DOHH2 (cell line): Measurements from ENCODE around the gene DDX39A.

Experiments used
- H3F3A ChIP-seq: fragments of 200-600 bp; sonication (generic), shearing (Covaris generic); 2 replicates; pipeline ENCODE4 v1.6.0; 2016; ENCODE audit warnings: antibody characterized with exemption, mild to moderate bottlenecking; ENCODE audit not compliant: control insufficient read depth, insufficient read depth
- H3K27ac ChIP-seq: fragments of 200-600 bp; sonication (generic); 2 replicates; pipeline ENCODE4 v1.5.1; 2014; ENCODE audit warnings: low read depth, mild to moderate bottlenecking, low read length, moderate library complexity
- H3K27me3 ChIP-seq: fragments of 200-600 bp; sonication (generic); 2 replicates; pipeline ENCODE4 v1.6.1; 2014; ENCODE audit warnings: mild to moderate bottlenecking, low read length, mixed read lengths; ENCODE audit not compliant: control insufficient read depth
- H3K36me3 ChIP-seq: fragments of 200-600 bp; sonication (generic); 2 replicates; pipeline ENCODE4 v1.6.1; 2014; ENCODE audit warnings: mild to moderate bottlenecking, low read length, moderate library complexity, mixed read lengths; ENCODE audit not compliant: control insufficient read depth
- H3K4me1 ChIP-seq: fragments of 200-600 bp; sonication (generic); 2 replicates; pipeline ENCODE4 v1.6.1; 2014; ENCODE audit warnings: mild to moderate bottlenecking, low read length, mixed read lengths; ENCODE audit not compliant: control insufficient read depth
- H3K4me2 ChIP-seq: fragments of 200-600 bp; sonication (generic); 2 replicates; pipeline ENCODE4 v1.6.0; 2014; ENCODE audit warnings: mild to moderate bottlenecking, low read length, moderate library complexity
- H3K4me3 ChIP-seq: fragments of 200-600 bp; sonication (generic); 2 replicates; pipeline ENCODE4 v1.5.1; 2014; ENCODE audit warnings: mild to moderate bottlenecking, low read length, mixed read lengths
- H3K79me2 ChIP-seq: fragments of 200-600 bp; sonication (generic); 2 replicates; pipeline ENCODE4 v1.6.1; 2014; ENCODE audit warnings: mild to moderate bottlenecking, low read length, mixed read lengths; ENCODE audit not compliant: control insufficient read depth
- H3K9me2 ChIP-seq: fragments of 200-600 bp; sonication (generic); replicated peaks from 2 replicates; pipeline ENCODE4 v1.6.1; 2014; ENCODE audit warnings: mild to moderate bottlenecking, low read length, mixed read lengths; ENCODE audit not compliant: control insufficient read depth
- H3K9me3 ChIP-seq: fragments of 200-600 bp; sonication (generic); 2 replicates; pipeline ENCODE4 v1.6.1; 2014; ENCODE audit warnings: antibody characterized with exemption, low read length, mixed read lengths; ENCODE audit not compliant: control insufficient read depth, insufficient read depth
- H4K20me1 ChIP-seq: fragments of 200-600 bp; sonication (generic); 2 replicates; pipeline ENCODE4 v1.6.0; 2014; ENCODE audit warnings: low read depth, mild to moderate bottlenecking, antibody characterized with exemption, low read length, moderate library complexity; ENCODE audit not compliant: control insufficient read depth, insufficient read depth
- EZH2phosphoT487 ChIP-seq: fragments of 200-600 bp; sonication (generic); IDR thresholded peaks from 2 replicates; pipeline ENCODE4 v1.6.1; 2017; ENCODE audit warnings: borderline replicate concordance, mild to moderate bottlenecking, antibody characterized with exemption, low read length, moderate library complexity, mixed read lengths
- TF ChIP-seq, protein P1 (sequence below): fragments of 200-600 bp; sonication (generic); IDR thresholded peaks from one replicate; pipeline ENCODE4 v1.5.1; 2014; ENCODE audit warnings: antibody characterized with exemption, mild to moderate bottlenecking, low read depth, low read length; ENCODE audit not compliant: poor library complexity, severe bottlenecking

Gene DDX39A

DNA sequence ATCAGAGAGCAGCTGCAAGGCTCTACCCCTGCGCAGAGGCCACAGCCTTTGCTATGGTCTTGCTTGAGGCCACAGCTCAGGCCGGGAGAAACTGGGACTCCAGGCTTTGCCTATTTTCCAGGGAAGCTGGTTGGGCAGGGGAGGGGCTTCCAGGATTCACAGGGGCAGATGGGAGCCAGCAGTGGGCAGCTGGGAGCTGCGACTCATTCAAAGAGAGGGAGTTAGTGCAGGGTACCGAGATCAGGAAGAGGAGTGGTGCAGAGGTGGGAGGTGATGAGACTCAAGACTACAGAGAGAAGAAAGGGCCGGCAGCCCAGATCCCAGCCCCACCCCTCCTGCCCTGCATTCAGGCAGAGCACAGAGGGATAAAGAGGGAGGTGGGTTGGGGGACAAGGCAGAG lies 25.8 kb downstream of the DDX39A start:
- Histone ChIP-seq H4K20me1 (no peaks in the 10 kb centered on the region), H3K36me3 (no peaks in the 10 kb centered on the region), H3K9me3 (no peaks in the 10 kb centered on the region), H3K79me2 (no peaks in the 10 kb centered on the region), H3K4me1 (peaks cover 3% of the 10 kb centered on the region), H3F3A (no peaks in the 10 kb centered on the region), H3K4me3 (no peak overlapping the region), H3K27me3 (no peaks in the 10 kb centered on the region), H3K27ac (no peak overlapping the region), H3K4me2 (no peak overlapping the region), H3K9me2 (no peaks in the 10 kb centered on the region)
- TF ChIP-seq, protein P1, sequence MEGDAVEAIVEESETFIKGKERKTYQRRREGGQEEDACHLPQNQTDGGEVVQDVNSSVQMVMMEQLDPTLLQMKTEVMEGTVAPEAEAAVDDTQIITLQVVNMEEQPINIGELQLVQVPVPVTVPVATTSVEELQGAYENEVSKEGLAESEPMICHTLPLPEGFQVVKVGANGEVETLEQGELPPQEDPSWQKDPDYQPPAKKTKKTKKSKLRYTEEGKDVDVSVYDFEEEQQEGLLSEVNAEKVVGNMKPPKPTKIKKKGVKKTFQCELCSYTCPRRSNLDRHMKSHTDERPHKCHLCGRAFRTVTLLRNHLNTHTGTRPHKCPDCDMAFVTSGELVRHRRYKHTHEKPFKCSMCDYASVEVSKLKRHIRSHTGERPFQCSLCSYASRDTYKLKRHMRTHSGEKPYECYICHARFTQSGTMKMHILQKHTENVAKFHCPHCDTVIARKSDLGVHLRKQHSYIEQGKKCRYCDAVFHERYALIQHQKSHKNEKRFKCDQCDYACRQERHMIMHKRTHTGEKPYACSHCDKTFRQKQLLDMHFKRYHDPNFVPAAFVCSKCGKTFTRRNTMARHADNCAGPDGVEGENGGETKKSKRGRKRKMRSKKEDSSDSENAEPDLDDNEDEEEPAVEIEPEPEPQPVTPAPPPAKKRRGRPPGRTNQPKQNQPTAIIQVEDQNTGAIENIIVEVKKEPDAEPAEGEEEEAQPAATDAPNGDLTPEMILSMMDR = no peak
- no peak for TF ChIP-seq EZH2phosphoT487

DNA sequence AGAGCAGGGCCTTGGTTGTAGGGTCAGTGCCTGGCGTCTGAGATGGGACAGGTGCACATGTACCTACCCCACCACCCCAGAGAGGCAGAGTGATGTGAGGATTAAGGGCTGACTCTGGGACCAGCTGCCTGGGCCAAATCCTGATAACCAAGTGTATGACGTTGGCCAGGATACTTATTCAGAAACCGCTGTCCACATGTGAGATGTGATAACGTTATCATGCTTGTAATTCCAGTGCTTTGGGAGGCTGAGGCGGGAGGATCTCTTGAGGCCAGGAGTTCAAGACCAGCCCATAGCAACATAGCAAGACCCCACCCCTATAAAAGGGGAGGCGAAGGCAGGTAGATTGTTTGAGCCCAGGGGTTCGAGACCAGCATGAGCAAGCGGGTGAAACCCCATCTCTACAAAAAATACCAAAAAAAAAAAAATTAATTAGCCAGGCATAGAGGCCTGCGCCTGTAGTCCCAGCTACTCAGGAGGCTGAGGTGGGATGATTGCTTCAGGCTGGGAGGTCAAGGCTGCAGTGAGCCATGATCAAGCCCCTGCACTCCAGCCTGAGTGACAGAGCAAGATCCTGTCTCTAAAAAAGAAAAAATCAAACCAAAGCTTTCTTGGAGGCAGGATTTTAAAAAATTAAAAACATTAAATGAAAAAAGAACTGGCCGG lies 27.9 kb downstream of the DDX39A start:
- Histone ChIP-seq H4K20me1 (no peaks in the 10 kb centered on the region), H3K4me2 (no peak overlapping the region), H3K79me2 (no peaks in the 10 kb centered on the region), H3K4me1 (peaks cover 3% of the 10 kb centered on the region), H3K27me3 (no peaks in the 10 kb centered on the region), H3K9me3 (no peaks in the 10 kb centered on the region), H3F3A (no peaks in the 10 kb centered on the region), H3K4me3 (no peak overlapping the region), H3K27ac (no peak overlapping the region), H3K9me2 (no peaks in the 10 kb centered on the region), H3K36me3 (no peaks in the 10 kb centered on the region)
- no peak for TF ChIP-seq EZH2phosphoT487
- TF ChIP-seq, protein P1 = no peak

DNA sequence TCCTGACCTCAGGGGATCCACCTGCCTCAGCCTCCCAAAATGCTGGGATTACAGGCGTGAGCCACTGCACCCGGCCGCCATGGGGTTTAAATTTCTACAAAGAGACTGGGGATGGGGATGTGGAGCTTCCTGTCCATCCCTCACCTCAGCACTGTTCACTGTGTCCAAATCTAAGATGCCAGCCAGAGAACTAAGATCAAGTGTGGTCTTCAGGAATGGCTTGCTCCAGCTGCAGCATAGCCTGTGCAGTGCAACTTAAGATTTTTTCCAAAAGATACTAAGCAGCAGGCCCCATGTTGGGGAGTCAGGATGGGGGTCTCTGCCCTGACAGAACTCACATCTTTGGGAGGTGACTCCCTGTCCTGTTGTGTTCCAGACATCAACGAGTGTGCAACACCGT lies 28.6 kb downstream of the DDX39A start:
- Histone ChIP-seq H3K27ac (no peak overlapping the region), H3K9me2 (no peaks in the 10 kb centered on the region), H4K20me1 (no peaks in the 10 kb centered on the region), H3K27me3 (peaks cover under 1% of the 10 kb centered on the region; the same call in 1 of the 2 replicates), H3K4me2 (no peak overlapping the region), H3K9me3 (no peaks in the 10 kb centered on the region), H3K4me3 (no peak overlapping the region), H3K4me1 (peaks cover 4% of the 10 kb centered on the region), H3K36me3 (no peaks in the 10 kb centered on the region), H3F3A (no peaks in the 10 kb centered on the region), H3K79me2 (no peaks in the 10 kb centered on the region)
- TF ChIP-seq, protein P1 = no peak
- no peak for TF ChIP-seq EZH2phosphoT487
